Measurements from ENCODE around the gene B3GNT9. TPM values are rescaled to one million over a fixed set of nuclear protein-coding genes. Genes with fewer than 3 reads are reported as not detected.

B3GNT9 gene
- polyA plus RNA-seq, 1 of the 3 experiments (the other 2 are of a cell fraction), result 9.9 TPM

DNA sequence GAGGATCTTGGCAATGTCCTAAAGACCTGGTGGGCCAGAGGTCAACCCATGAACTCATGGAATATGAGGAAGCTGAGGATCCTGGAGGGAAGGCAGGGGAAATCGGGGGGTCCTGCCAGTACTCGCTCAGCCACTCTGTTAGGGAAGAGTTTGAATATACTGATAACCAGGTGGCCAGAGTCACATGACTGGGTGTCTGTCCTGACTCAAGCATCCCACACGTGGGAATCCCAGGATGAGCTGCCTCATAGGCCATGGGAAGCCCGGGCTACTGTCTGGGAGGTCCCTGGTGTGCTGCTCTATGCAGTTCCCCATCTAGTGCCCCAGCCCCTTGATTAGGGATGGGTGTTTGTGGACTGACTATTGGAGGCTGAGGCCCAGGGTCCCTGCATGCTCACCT is 37.5 kb upstream of the B3GNT9 start:
- CTCF ChIA-PET, result interaction anchor here (1.0 to 3.5 kb wide), 4 partner anchors 14 to 211 kb away, joined by 3 to 11 read pairs (median 5); no protein-coding TSS in a partner anchor

More for the DNA sequence above, 37.5 kb upstream of the B3GNT9 start:
- Histone ChIP-seq H3K4me3 (ENCODE audit: low read depth in 2 of 2, low read length in 1 of 2) (no peak overlapping the region), H4K20me1 (ENCODE audit: insufficient read depth) (peaks cover 11% of the 10 kb centered on the region), H3K4me2 (no peak overlapping the region), H3K9me2 (no peaks in the 10 kb centered on the region), H3K9me3 (no peaks in the 10 kb centered on the region), H3K4me1 (ENCODE audit: control insufficient read depth in 1 of 2, insufficient read depth in 2 of 2, low read depth in 1 of 2, low read length in 1 of 2) (peaks cover 22 to 24% of the 10 kb centered on the region in 2 experiments), H2AFZ (ENCODE audit: low read depth) (no peak overlapping the region), H3K36me3 (replicated peaks in 1 of 2; ENCODE audit: control insufficient read depth in 1 of 2, insufficient read depth in 2 of 2, low read length in 1 of 2) (peaks cover 0 to 4% of the 10 kb centered on the region in 2 experiments), H3K27ac (ENCODE audit: low read depth in 2 of 2, low read length in 1 of 2) (no peak overlapping the region), H3F3A (replicated peaks; ENCODE audit: insufficient read depth) (peaks cover 22% of the 10 kb centered on the region), H3K79me2 (ENCODE audit: insufficient read depth) (peaks cover 18% of the 10 kb centered on the region), H3K9ac (no peak overlapping the region), H3K27me3 (ENCODE audit: insufficient read depth) (no peaks in the 10 kb centered on the region)
- DNase-seq, result no peak
- POLR2A ChIA-PET, result no interaction called here
- WGBS (ENCODE audit: low lambda C conversion rate), result no CpG with 5 or more reads among the region's 4 CpGs
- TF ChIP-seq GATA2 (CRISPR knock-in tag; IDR thresholded peaks at IDR 0.05), result no peak
- TF ChIP-seq RAD21 (IDR thresholded peaks at IDR 0.05; ENCODE audit: low read length), result no peak
- no peak for TF ChIP-seq YY1 (IDR thresholded peaks at IDR 0.05; ENCODE audit: low read depth)
- TF ChIP-seq, protein P1, sequence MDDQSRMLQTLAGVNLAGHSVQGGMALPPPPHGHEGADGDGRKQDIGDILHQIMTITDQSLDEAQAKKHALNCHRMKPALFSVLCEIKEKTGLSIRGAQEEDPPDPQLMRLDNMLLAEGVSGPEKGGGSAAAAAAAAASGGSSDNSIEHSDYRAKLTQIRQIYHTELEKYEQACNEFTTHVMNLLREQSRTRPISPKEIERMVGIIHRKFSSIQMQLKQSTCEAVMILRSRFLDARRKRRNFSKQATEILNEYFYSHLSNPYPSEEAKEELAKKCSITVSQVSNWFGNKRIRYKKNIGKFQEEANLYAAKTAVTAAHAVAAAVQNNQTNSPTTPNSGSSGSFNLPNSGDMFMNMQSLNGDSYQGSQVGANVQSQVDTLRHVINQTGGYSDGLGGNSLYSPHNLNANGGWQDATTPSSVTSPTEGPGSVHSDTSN (IDR thresholded peaks at IDR 0.05), result no peak
- TF ChIP-seq RFX5 (IDR thresholded peaks at IDR 0.05; ENCODE audit: low read length), result no peak
- no peak for TF ChIP-seq MXI1 (IDR thresholded peaks at IDR 0.05; ENCODE audit: low read depth, low read length)
- TF ChIP-seq, protein P2, sequence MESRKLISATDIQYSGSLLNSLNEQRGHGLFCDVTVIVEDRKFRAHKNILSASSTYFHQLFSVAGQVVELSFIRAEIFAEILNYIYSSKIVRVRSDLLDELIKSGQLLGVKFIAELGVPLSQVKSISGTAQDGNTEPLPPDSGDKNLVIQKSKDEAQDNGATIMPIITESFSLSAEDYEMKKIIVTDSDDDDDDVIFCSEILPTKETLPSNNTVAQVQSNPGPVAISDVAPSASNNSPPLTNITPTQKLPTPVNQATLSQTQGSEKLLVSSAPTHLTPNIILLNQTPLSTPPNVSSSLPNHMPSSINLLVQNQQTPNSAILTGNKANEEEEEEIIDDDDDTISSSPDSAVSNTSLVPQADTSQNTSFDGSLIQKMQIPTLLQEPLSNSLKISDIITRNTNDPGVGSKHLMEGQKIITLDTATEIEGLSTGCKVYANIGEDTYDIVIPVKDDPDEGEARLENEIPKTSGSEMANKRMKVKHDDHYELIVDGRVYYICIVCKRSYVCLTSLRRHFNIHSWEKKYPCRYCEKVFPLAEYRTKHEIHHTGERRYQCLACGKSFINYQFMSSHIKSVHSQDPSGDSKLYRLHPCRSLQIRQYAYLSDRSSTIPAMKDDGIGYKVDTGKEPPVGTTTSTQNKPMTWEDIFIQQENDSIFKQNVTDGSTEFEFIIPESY (IDR thresholded peaks at IDR 0.05; ENCODE audit: borderline replicate concordance, low read depth), result no peak
- TF ChIP-seq TCF12 (IDR thresholded peaks at IDR 0.05), result no peak
- no peak for TF ChIP-seq SMC3 (IDR thresholded peaks at IDR 0.05; ENCODE audit: low read depth, low read length)
- no peak for TF ChIP-seq RXRA (IDR thresholded peaks at IDR 0.05; ENCODE audit: borderline replicate concordance, low read depth)
- TF ChIP-seq SIN3A (IDR thresholded peaks at IDR 0.05; ENCODE audit: borderline replicate concordance, low read depth, low read length), result no peak
- no peak for TF ChIP-seq NRF1 (IDR thresholded peaks at IDR 0.05; ENCODE audit: low read depth, low read length)
- no peak for TF ChIP-seq POLR2AphosphoS5 (IDR thresholded peaks at IDR 0.05; ENCODE audit: low read depth, low read length)
- no peak for TF ChIP-seq TEAD4 (IDR thresholded peaks at IDR 0.05; ENCODE audit: borderline replicate concordance, insufficient read depth)
- TF ChIP-seq, protein P3, sequence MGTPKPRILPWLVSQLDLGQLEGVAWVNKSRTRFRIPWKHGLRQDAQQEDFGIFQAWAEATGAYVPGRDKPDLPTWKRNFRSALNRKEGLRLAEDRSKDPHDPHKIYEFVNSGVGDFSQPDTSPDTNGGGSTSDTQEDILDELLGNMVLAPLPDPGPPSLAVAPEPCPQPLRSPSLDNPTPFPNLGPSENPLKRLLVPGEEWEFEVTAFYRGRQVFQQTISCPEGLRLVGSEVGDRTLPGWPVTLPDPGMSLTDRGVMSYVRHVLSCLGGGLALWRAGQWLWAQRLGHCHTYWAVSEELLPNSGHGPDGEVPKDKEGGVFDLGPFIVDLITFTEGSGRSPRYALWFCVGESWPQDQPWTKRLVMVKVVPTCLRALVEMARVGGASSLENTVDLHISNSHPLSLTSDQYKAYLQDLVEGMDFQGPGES (IDR thresholded peaks at IDR 0.05; ENCODE audit: low read depth, low read length), result no peak
- TF ChIP-seq, protein P4, sequence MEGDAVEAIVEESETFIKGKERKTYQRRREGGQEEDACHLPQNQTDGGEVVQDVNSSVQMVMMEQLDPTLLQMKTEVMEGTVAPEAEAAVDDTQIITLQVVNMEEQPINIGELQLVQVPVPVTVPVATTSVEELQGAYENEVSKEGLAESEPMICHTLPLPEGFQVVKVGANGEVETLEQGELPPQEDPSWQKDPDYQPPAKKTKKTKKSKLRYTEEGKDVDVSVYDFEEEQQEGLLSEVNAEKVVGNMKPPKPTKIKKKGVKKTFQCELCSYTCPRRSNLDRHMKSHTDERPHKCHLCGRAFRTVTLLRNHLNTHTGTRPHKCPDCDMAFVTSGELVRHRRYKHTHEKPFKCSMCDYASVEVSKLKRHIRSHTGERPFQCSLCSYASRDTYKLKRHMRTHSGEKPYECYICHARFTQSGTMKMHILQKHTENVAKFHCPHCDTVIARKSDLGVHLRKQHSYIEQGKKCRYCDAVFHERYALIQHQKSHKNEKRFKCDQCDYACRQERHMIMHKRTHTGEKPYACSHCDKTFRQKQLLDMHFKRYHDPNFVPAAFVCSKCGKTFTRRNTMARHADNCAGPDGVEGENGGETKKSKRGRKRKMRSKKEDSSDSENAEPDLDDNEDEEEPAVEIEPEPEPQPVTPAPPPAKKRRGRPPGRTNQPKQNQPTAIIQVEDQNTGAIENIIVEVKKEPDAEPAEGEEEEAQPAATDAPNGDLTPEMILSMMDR (IDR thresholded peaks at IDR 0.05), result no peak
- TF ChIP-seq TAF1 (IDR thresholded peaks at IDR 0.05; ENCODE audit: borderline replicate concordance, low read depth, low read length), result no peak

Measured in SK-N-SH (cell line).